IMR-90 (cell line): ENCODE measurements around the gene COL13A1. TPM values are rescaled to one million over a fixed set of nuclear protein-coding genes. Genes with fewer than 3 reads are reported as not detected.

Experiments
- ATAC-seq: fragments of 200-7000 bp; cut with Tn5 transposase; 2 replicates; pipeline ENCODE4 v1.9.1; 2020; ENCODE audit warnings: low read depth, mild to moderate bottlenecking, moderate library complexity
- BruUV-seq: library from RNA; stranded (reverse); fragments of 400-500 nt; replicated peaks from 2 replicates; lab custom pipeline; 2021; lab: Mats Ljungman, UMichigan
- CTCF ChIA-PET: fragments of 300-600 bp; formaldehyde crosslinking; extraction: SDS; loops from one replicate; lab custom pipeline; 2021; ENCODE audit warnings: antibody characterized with exemption; lab: Yijun Ruan, JAX
- POLR2A ChIA-PET: fragments of 300-600 bp; sonication (Branson Sonifier 250); formaldehyde crosslinking; loops from one replicate; lab custom pipeline; 2022; ENCODE audit warnings: antibody characterized with exemption; ENCODE audit not compliant: unreplicated experiment; lab: Charles Lee
- DNase-seq: peaks from one replicate; pipeline ENCODE4 v3.0.0; 2013
- H2AFZ ChIP-seq: replicated peaks from 2 replicates; pipeline ENCODE3; 2013; ENCODE audit warnings: low read length, mild to moderate bottlenecking; ENCODE audit not compliant: poor library complexity
- H2AK5ac ChIP-seq: 2 replicates; pipeline ENCODE4 v1.6.1; 2013; ENCODE audit warnings: low read depth, low read length, inconsistent platforms
- H2AK9ac ChIP-seq: replicated peaks from 2 replicates; pipeline ENCODE3; 2013; ENCODE audit warnings: mild to moderate bottlenecking, low read depth, low read length, moderate library complexity; ENCODE audit not compliant: poor library complexity
- H2BK120ac ChIP-seq: 2 replicates; pipeline ENCODE4 v1.6.1; 2013; ENCODE audit warnings: low read depth, low read length, inconsistent platforms
- H2BK15ac ChIP-seq: 3 replicates; pipeline ENCODE4 v1.6.1; 2013; ENCODE audit warnings: low read depth, low read length, inconsistent platforms
- H2BK20ac ChIP-seq: 2 replicates; pipeline ENCODE4 v1.6.1; 2013; ENCODE audit warnings: low read depth, mild to moderate bottlenecking, inconsistent platforms, low read length, moderate library complexity
- H2BK5ac ChIP-seq: 2 replicates; pipeline ENCODE4 v1.6.1; 2013; ENCODE audit warnings: mild to moderate bottlenecking, low read depth, low read length, inconsistent platforms; ENCODE audit not compliant: poor library complexity, severe bottlenecking
- H3K14ac ChIP-seq: replicated peaks from 2 replicates; pipeline ENCODE4 v1.6.1; 2013; ENCODE audit warnings: low read depth, low read length, inconsistent platforms
- H3K18ac ChIP-seq: 2 replicates; pipeline ENCODE4 v1.6.1; 2013; ENCODE audit warnings: low read depth, low read length, control low read depth
- H3K23ac ChIP-seq: 2 replicates; pipeline ENCODE4 v1.6.1; 2013; ENCODE audit warnings: low read depth, low read length, inconsistent platforms
- H3K27ac ChIP-seq: 2 replicates; pipeline ENCODE4 v1.5.1; 2013; ENCODE audit warnings: mild to moderate bottlenecking, control low read depth, low read length; ENCODE audit not compliant: insufficient read depth
- H3K27me3 ChIP-seq: 2 replicates; pipeline ENCODE4 v1.6.1; 2013; ENCODE audit warnings: low read length; ENCODE audit not compliant: control insufficient read depth, insufficient read depth
- H3K36me3 ChIP-seq: 2 replicates; pipeline ENCODE4 v1.6.1; 2013; ENCODE audit warnings: low read length, mixed read lengths; ENCODE audit not compliant: control insufficient read depth, insufficient read depth
- H3K4ac ChIP-seq: 2 replicates; pipeline ENCODE4 v1.6.1; 2013; ENCODE audit warnings: low read depth, low read length, inconsistent platforms
- H3K4me1 ChIP-seq: 2 replicates; pipeline ENCODE4 v1.6.1; 2013; ENCODE audit warnings: low read length, mixed read lengths; ENCODE audit not compliant: control insufficient read depth, insufficient read depth
- H3K4me2 ChIP-seq: 2 replicates; pipeline ENCODE4 v1.6.1; 2013; ENCODE audit warnings: low read depth, mild to moderate bottlenecking, control low read depth, low read length, moderate library complexity
- H3K4me3 ChIP-seq: 2 replicates; pipeline ENCODE4 v1.5.1; 2013; ENCODE audit warnings: low read depth, mild to moderate bottlenecking, control low read depth, low read length, moderate library complexity; ENCODE audit not compliant: insufficient read depth
- H3K56ac ChIP-seq: 2 replicates; pipeline ENCODE4 v1.6.1; 2013; ENCODE audit warnings: low read length, inconsistent platforms; ENCODE audit not compliant: insufficient read depth; ENCODE audit errors: extremely low read depth
- H3K79me1 ChIP-seq, 2 experiments: 2 replicates each; pipeline ENCODE4 v1.6.1; 2013; ENCODE audit warnings: low read length in 2 of 2, inconsistent platforms in 1 of 2, low read depth in 1 of 2
- H3K9ac ChIP-seq: 2 replicates; pipeline ENCODE4 v1.6.1; 2013; ENCODE audit warnings: low read depth, low read length, control low read depth
- H3K9me1 ChIP-seq: 2 replicates; pipeline ENCODE4 v1.6.1; 2013; ENCODE audit warnings: low read length, inconsistent platforms; ENCODE audit not compliant: insufficient read depth
- H3K9me3 ChIP-seq: 2 replicates; pipeline ENCODE4 v1.6.1; 2013; ENCODE audit warnings: low read length; ENCODE audit not compliant: control insufficient read depth, insufficient read depth
- H4K20me1 ChIP-seq: 2 replicates; pipeline ENCODE4 v1.6.1; 2013; ENCODE audit warnings: low read length, inconsistent platforms; ENCODE audit not compliant: insufficient read depth
- H4K5ac ChIP-seq: 2 replicates; pipeline ENCODE4 v1.6.1; 2013; ENCODE audit warnings: mild to moderate bottlenecking, low read depth, low read length, control low read depth
- H4K8ac ChIP-seq, 2 experiments: 2 replicates each; pipeline ENCODE4 v1.6.1; 2013; ENCODE audit warnings: low read depth in 2 of 2, low read length in 2 of 2, control low read depth in 1 of 2, inconsistent platforms in 1 of 2
- H4K91ac ChIP-seq: 2 replicates; pipeline ENCODE4 v1.6.1; 2013; ENCODE audit warnings: low read depth, low read length, inconsistent platforms; ENCODE audit not compliant: insufficient read depth
- CEBPB ChIP-seq: IDR thresholded peaks from 2 replicates; pipeline ENCODE4 v1.6.1; 2012; ENCODE audit warnings: low read depth, low read length, improper control_type of control experiment
- CHD1 ChIP-seq: IDR thresholded peaks from 2 replicates; pipeline ENCODE4 v1.6.1; 2012; ENCODE audit warnings: low read depth, low read length, improper control_type of control experiment
- FOS ChIP-seq: fragments of 150-350 bp; IDR thresholded peaks from 2 replicates; pipeline ENCODE4 v1.6.1; 2016; ENCODE audit warnings: low read depth, low read length
- MAFK ChIP-seq: IDR thresholded peaks from 2 replicates; pipeline ENCODE4 v1.6.1; 2012; ENCODE audit warnings: low read depth, low read length, improper control_type of control experiment
- POLR2A ChIP-seq: IDR thresholded peaks from 2 replicates; pipeline ENCODE4 v1.6.1; 2012; ENCODE audit warnings: mild to moderate bottlenecking, low read depth, low read length
- RCOR1 ChIP-seq: IDR thresholded peaks from 2 replicates; pipeline ENCODE4 v1.6.1; 2012; ENCODE audit warnings: mild to moderate bottlenecking, low read length, improper control_type of control experiment; ENCODE audit not compliant: insufficient replicate concordance
- SMC3 ChIP-seq: fragments of 150-350 bp; IDR thresholded peaks from 2 replicates; pipeline ENCODE4 v1.6.1; 2016; ENCODE audit warnings: low read depth, mild to moderate bottlenecking, antibody characterized with exemption, low read length, moderate library complexity
- USF2 ChIP-seq: fragments of 150-350 bp; IDR thresholded peaks from 2 replicates; pipeline ENCODE4 v1.6.1; 2017; ENCODE audit warnings: mild to moderate bottlenecking, antibody characterized with exemption, low read length, low read depth
- dilution Hi-C: fragments of 300-500 bp; cut with HindIII; formaldehyde crosslinking; loops from one replicate; pipeline ENCODE4 v1.14.3; 2018; ENCODE audit warnings: low sequenced_read_pairs; ENCODE audit not compliant: unreplicated experiment
- in situ Hi-C: fragments of 300-500 bp; cut with MboI; formaldehyde crosslinking; loops from 3 replicates; pipeline ENCODE4 v1.14.3; 2019; ENCODE audit warnings: low sequenced_read_pairs, inconsistent platforms, mixed read lengths
- intact Hi-C: fragments of 100-400 bp; cut with micrococcal nuclease; formaldehyde crosslinking; loops from 2 replicates; pipeline ENCODE4 v1.10.0; 2022
- polyA plus RNA-seq, 3 experiments: library from polyadenylated mRNA; depleted of rRNA; stranded (reverse); fragments of >200 nt; gene quantifications; 2 replicates each; pipeline ENCODE4 v1.2.3, GENCODE V29; 2012; ENCODE audit warnings: low replicate concordance in 1 of 3
- total RNA-seq: library from RNA; depleted of rRNA; stranded (reverse); fragments of >200 nt; gene quantifications from 2 replicates; pipeline ENCODE4 v1.2.3, GENCODE V29; 2012

Gene COL13A1
- total and polyA plus RNA-seq, 2 of the 4 experiments (the other 2 are of a cell fraction): 12.2 to 31.3 TPM

GRCh38 chr10:69957886-69958555 lies 156.3 kb downstream of the COL13A1 start (continued):
- TF ChIP-seq POLR2A: no peak

GRCh38 chr10:69958556-69958902 lies 156.8 kb downstream of the COL13A1 start:
- dilution Hi-C loops (no loop called here), intact Hi-C loops (no loop called here), in situ Hi-C loops (no loop called here)
- Histone ChIP-seq H3K9me1 (peaks cover 5% of the 10 kb centered on the region; the same call in 1 of the 2 replicates), H4K20me1 (no peaks in the 10 kb centered on the region), H3K79me1 (no peaks in the 10 kb centered on the region), H3K27ac (no peak overlapping the region), H2BK5ac (no peak overlapping the region), H4K5ac (no peak overlapping the region), H2BK120ac (no peak overlapping the region), H2AK9ac (no peak overlapping the region), H3K18ac (no peak overlapping the region), H3K9me3 (no peaks in the 10 kb centered on the region), H2BK20ac (no peak overlapping the region), H3K36me3 (0 out of 2 replicates have a peak, but pooled peaks cover 2% of the 10 kb centered on the region), H3K4me1 (peaks cover 4% of the 10 kb centered on the region; the same call in 1 of the 2 replicates), H4K91ac (no peak overlapping the region), H3K4ac (no peak overlapping the region), H2AFZ (no peak overlapping the region), H3K9ac (no peak overlapping the region), H2BK15ac (no peak overlapping the region; the same call in 2 of the 3 replicates), H3K14ac (no peak overlapping the region), H3K4me3 (no peak overlapping the region), H3K27me3 (no peaks in the 10 kb centered on the region; the same call in 1 of the 2 replicates), H3K56ac (no peak overlapping the region), H4K8ac (no peak overlapping the region), H2AK5ac (no peak overlapping the region), H3K23ac (no peak overlapping the region), H3K4me2 (no peak overlapping the region)
- TF ChIP-seq SMC3: no peak
- no peak for TF ChIP-seq FOS
- TF ChIP-seq CHD1: no peak
- TF ChIP-seq CEBPB: no peak
- no peak for TF ChIP-seq RCOR1
- no peak for TF ChIP-seq USF2
- no peak for TF ChIP-seq MAFK
- DNase-seq (no peak), ATAC-seq (no peak)
- no TSS peak for BruUV-seq
- ChIA-PET POLR2A (no interaction called here), CTCF (interaction anchor here (0.6 to 1.9 kb wide), 10 partner anchors 8 to 171 kb away, joined by 3 to 9 read pairs (median 4); partner anchors contain the start of gene MACROH2A2)
